ENCODE results near the gene CWC25. TPM values are rescaled to one million over a fixed set of nuclear protein-coding genes. Genes with fewer than 3 reads are reported as not detected.

Gene CWC25
- total and polyA plus RNA-seq, 2 of the 13 experiments (the other 11 are each of a cell fraction or from before 2014, with no cell fraction given): 15.6 to 22.7 TPM

GRCh38 chr17:38851434-38851833 lies 26.3 kb upstream of the CWC25 start (continued):
- TF ChIP-seq, protein P1, sequence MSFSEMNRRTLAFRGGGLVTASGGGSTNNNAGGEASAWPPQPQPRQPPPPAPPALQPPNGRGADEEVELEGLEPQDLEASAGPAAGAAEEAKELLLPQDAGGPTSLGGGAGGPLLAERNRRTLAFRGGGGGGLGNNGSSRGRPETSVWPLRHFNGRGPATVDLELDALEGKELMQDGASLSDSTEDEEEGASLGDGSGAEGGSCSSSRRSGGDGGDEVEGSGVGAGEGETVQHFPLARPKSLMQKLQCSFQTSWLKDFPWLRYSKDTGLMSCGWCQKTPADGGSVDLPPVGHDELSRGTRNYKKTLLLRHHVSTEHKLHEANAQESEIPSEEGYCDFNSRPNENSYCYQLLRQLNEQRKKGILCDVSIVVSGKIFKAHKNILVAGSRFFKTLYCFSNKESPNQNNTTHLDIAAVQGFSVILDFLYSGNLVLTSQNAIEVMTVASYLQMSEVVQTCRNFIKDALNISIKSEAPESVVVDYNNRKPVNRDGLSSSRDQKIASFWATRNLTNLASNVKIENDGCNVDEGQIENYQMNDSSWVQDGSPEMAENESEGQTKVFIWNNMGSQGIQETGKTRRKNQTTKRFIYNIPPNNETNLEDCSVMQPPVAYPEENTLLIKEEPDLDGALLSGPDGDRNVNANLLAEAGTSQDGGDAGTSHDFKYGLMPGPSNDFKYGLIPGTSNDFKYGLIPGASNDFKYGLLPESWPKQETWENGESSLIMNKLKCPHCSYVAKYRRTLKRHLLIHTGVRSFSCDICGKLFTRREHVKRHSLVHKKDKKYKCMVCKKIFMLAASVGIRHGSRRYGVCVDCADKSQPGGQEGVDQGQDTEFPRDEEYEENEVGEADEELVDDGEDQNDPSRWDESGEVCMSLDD (CRISPR knock-in tag; IDR thresholded peaks at IDR 0.05; ENCODE audit: borderline replicate concordance): no peak
- no peak for TF ChIP-seq ZBTB3 (CRISPR knock-in tag; IDR thresholded peaks at IDR 0.05; ENCODE audit: borderline replicate concordance, low read depth)
- TF ChIP-seq ZNF616 (CRISPR knock-in tag; IDR thresholded peaks at IDR 0.05; ENCODE audit: low read depth): no peak
- no peak for TF ChIP-seq BORCS8-MEF2B (CRISPR knock-in tag; IDR thresholded peaks at IDR 0.05)
- TF ChIP-seq ZNF34 (CRISPR knock-in tag; IDR thresholded peaks at IDR 0.05; ENCODE audit: borderline replicate concordance): no peak

- no TSS peak for BruUV-seq (replicated peaks)
- Histone ChIP-seq H3K9me3 (ENCODE audit: low read length) (no peaks in the 10 kb centered on the region), H3K36me3 (replicated peaks in 1 of 2; ENCODE audit: control insufficient read depth in 1 of 2, insufficient read depth in 2 of 2, low read length in 2 of 2) (peaks cover 18 to 45% of the 10 kb centered on the region in 2 experiments), H2AFZ (ENCODE audit: low read length) (no peak overlapping the region), H3K4me3 (replicated peaks in 1 of 3; ENCODE audit: insufficient read depth in 1 of 3, low read depth in 2 of 3, low read length in 3 of 3) (no peak overlapping the region), H3K4me1 (ENCODE audit: insufficient read depth, low read length) (peaks cover 48% of the 10 kb centered on the region), H3K27me3 (ENCODE audit: control insufficient read depth in 1 of 2, insufficient read depth in 2 of 2, low read length in 2 of 2) (no peaks in the 10 kb centered on the region; a peak in 1 of 5 replicates), H3K4me2 (ENCODE audit: low read depth, low read length) (peak overlapping the region; percentile 98), H4K20me1 (ENCODE audit: insufficient read depth, low read length) (peaks cover 54% of the 10 kb centered on the region), H3K27ac (ENCODE audit: extremely low read length, insufficient read depth, low read length) (no peak overlapping the region), H3K79me2 (ENCODE audit: insufficient read depth, low read length) (peaks cover 34% of the 10 kb centered on the region), H3K9ac (ENCODE audit: insufficient read depth, low read depth, low read length) (peak overlapping the region; percentile 15; the same call in 1 of the 2 replicates)
- in situ Hi-C loops (cut with HindIII; ENCODE audit: extremely low pct_ligation_motif_present, low pct_unique_long_range_greater_than_20kb) (no loop called here), intact Hi-C loops (cut with micrococcal nuclease; ENCODE audit: unreplicated experiment) (no loop called here)
- WGBS (ENCODE audit: low lambda C conversion rate): 85% methylated on average over 7 of the region's 7 CpGs
- POLR2A ChIA-PET: interaction anchor here (0.6 to 4.5 kb wide), 2 partner anchors 25 to 104 kb away, joined by 3 to 50 read pairs; partner anchors contain the start of gene CWC25
- TF ChIP-seq RBM22 (optimal IDR thresholded peaks at IDR 0.05; ENCODE audit: low read length) (peak; percentile 90), POLR2A (IDR thresholded peaks at IDR 0.05; ENCODE audit: insufficient read depth in 1 of 2, low read depth in 2 of 2, low read length in 2 of 2) (peak in 1 of 2 experiments; percentile 49; a peak in 2 of 4 replicates), TBL1XR1 (IDR thresholded peaks at IDR 0.05; ENCODE audit: borderline replicate concordance, low read length, partially characterized antibody) (no peak), HDAC1 (CRISPR knock-in tag; IDR thresholded peaks at IDR 0.05) (no peak)
- TF ChIP-seq, protein P2, sequence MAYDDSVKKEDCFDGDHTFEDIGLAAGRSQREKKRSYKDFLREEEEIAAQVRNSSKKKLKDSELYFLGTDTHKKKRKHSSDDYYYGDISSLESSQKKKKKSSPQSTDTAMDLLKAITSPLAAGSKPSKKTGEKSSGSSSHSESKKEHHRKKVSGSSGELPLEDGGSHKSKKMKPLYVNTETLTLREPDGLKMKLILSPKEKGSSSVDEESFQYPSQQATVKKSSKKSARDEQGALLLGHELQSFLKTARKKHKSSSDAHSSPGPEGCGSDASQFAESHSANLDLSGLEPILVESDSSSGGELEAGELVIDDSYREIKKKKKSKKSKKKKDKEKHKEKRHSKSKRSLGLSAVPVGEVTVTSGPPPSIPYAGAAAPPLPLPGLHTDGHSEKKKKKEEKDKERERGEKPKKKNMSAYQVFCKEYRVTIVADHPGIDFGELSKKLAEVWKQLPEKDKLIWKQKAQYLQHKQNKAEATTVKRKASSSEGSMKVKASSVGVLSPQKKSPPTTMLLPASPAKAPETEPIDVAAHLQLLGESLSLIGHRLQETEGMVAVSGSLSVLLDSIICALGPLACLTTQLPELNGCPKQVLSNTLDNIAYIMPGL (CRISPR knock-in tag; IDR thresholded peaks at IDR 0.05; ENCODE audit: borderline replicate concordance in 1 of 2, low read depth in 1 of 2): no peak
- ATAC-seq: no peak
- DNase-seq (ENCODE audit: low spot score): no peak
- no peak for FAIRE-seq
- CTCF ChIA-PET (ENCODE audit: low intra/inter-chr PET ratio, low total read pairs): no interaction called here
These were observed 25.3 kb upstream of the CWC25 start for GRCh38 chr17:38850374-38850773.

Measured in HepG2 (cell line).